Activated CD4-positive, CD25-positive, alpha-beta regulatory T cell treated with anti-CD3 and anti-CD28 coated beads, Interleukin-2, amount 50 U/mL, for 16 hours (primary cell): ENCODE measurements around the gene PEMT.

Source experiments
- DNase-seq: peaks from one replicate; pipeline ENCODE4 v3.0.0-alpha.2; 2020; ENCODE audit warnings: low read depth, low spot score

PEMT gene

DNA sequence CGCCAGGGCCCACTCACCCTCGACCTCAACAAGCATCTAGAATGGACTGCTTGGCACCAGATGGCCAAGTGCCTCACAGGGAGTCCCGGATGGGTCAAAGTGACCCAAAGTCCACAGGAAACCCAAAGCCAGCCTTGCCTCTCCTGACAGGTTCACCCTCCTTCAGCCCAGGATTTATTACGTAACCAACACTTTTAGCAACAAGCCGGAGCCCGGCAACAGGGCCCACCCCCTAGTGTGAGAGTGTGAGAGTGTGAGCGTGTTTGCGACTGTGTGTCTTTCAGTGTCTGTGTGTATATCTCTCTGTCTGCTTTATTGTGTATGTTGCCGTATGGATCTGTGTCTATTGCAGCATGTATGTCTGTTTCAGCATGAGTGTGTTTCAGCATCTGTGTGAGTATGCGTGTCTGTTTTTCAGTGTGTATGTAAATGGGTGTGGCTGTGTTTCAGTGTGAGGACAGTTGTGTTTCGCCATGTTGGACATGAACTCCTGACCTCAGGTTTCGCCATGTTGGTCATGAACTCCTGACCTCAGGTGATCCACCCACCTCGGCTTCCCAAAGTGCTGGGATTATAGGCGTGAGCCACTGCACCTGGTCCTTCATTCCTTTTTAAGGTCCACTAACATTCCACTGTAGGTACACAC, 13.7 kb upstream of the PEMT start:
- DNase-seq, result no peak

- DNase-seq, result no peak
Observed at GRCh38 chr17:17603895-17604225, 12.4 kb upstream of the PEMT start.

- no peak for DNase-seq
Observed at GRCh38 chr17:17603178-17603894, 11.8 kb upstream of the PEMT start.

GRCh38 chr17:17599965-17600364, 8.5 kb upstream of the PEMT start:
- no peak for DNase-seq

DNA sequence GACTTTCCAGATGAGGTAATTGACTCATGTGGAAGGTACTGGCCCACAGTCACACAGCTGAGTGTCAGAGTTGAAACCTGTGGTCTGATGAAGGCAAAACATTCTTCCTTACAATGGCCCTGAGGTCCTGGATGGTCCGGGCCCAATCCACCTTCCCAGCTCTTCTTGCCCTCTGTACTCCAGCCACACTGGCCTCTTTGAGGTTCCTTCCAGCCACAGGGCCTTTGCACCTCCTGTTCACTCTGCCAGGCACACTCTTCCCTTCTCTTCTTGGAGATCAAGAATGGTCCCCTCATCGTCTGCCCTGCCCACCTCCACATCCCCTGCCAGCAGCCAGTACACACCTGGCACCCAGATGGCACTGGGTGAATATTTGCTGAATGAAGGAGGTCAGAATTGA, 6.5 kb upstream of the PEMT start:
- no peak for DNase-seq

GRCh38 chr17:17595755-17596154, 4.2 kb upstream of the PEMT start:
- DNase-seq, result no peak

GRCh38 chr17:17593222-17593620, 1.7 kb upstream of the PEMT start:
- DNase-seq, result no peak

- DNase-seq, result no peak
Observed at GRCh38 chr17:17590883-17591354, 589 bp downstream of the PEMT start.

- DNase-seq, result no peak
Observed at GRCh38 chr17:17590141-17590751, 1.3 kb downstream of the PEMT start.

GRCh38 chr17:17587614-17588337, 3.7 kb downstream of the PEMT start:
- DNase-seq, result no peak

DNA sequence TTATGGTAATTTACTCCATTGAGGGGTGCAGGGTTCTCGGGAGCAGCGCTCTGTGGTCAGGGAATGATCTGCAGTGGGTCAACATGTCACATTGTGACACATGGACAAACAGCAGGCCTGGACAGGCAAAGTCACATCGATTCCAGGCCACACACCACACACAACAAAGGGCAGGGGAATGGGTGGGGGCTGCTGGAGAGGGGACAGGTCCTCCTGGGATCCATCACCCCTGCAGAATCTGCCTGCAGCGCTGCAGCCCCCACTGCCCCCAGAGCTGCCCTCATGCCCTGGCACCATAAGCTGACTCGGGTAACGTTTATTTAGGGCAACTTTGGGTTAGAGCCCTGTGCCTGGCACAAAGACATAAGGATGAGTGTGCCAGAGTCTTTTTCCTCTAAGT, 9.1 kb downstream of the PEMT start:
- DNase-seq, result no peak

DNA sequence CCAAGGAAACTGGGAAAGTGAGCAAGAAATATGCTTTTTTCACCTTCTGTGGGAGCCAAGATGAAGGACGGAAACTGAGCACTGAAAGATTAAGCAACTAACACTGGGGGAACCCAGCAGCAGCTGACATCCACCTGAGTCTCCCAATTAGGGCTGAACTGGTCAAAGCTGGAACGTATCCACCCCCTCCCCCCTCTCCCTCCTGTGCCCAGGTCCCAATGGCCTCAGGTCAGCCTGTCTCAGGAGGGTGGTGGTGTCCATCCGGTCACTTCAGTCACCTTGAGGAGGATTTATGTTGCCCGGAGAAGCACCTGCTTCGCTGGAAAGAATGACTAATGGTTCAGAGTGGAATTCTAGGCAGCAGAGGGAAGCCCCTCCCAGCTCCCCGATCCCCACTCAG, 10.0 kb downstream of the PEMT start:
- no peak for DNase-seq

DNA sequence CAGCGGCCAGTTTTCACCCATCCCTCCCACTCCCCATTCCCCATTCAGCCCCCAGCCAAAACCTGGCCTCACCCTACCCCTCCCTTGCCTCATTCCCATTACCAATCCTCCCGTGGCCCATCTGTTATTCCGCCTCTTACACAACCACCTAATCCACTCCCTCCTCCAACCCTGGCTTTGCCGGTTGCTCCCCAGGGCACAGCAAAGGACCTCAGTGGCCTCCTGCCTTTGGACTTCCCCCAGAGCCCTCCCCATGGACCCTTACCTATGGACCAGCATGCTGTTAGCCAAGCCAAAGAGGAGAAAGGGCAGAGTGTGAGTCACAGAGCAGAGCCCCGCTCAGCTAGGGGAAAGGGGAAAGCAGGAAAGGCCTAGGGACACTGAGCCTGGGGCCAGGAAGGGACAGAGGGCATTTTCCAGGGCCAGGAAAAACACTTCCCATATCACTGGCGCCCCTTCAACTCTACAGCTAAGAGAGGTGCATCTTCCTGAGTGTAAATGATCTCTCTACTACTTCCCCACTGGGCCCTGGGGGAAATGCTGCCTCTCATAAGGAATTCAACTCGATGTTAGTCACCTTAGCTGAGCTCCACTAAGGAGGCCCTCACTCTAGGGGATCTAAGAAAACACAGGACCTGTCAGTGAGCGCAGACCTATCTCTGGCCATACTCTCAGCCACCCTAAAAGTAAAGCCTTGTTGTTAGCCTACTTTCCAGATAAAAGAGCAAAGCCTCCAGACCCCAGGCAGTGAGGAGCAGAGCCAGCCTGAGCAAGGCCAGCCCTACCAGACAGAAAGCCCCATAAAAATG, 10.6 kb downstream of the PEMT start:
- DNase-seq, result no peak

DNA sequence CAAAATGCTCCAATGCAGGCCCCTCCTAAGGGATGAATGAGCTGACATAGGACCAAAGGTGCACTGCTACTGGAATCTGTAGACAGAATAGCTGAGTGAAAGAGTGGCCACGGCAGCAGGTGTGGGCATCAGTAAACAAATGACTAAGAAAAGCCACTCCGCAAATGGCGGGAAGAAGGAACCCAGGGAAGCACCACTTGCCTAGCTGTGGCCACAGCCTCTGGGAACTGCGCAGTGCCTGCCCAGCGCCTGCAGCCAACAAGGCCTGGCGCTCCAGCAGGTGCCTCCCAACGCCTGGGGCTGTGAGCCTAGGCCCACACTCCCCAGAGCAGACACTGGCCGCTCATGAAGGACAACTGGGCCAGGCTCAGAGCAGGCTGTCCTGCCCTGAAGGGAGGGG, 11.8 kb downstream of the PEMT start:
- DNase-seq, result no peak

DNA sequence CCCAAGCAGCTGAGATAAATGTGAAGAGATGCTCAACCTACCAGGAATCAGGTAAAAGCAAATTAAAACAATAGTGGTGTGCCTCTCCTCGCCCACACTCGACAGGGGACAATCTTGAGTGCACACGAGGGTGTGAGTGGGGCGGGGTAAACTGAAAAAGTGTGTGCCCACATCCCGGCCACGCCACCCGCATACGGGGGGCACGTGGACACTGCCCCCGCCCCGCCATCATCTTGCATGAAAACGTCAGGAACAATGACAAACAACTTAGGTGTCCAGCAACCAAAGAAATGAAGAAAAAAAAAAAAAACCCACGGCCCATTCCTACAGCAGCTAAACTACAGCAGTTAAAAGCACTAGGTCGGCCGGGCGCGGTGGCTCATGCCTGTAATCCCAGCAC, 14.1 kb downstream of the PEMT start:
- DNase-seq, result no peak

DNA sequence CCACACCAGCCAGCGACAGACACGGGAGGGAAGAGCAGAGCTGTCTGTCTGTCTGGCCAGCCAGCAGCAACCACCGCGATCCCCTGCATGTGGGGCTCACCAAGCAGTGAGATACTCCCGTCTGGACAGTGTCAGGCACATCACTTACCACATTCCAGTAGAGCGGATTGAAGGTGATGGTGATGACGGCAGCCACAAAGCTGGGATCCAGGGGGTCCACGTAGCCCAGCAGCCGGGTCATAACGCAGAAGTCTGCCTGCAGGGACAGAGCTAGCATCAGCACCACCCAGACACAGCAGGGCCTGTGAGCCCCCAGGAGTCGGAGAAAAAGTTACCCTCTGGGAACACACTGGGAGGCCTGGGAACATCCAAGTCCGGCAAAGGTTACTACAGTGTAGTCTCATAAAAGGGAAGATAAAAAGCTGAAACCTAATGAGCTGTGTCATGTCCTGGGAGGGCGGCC, 14.7 kb downstream of the PEMT start:
- no peak for DNase-seq

DNA sequence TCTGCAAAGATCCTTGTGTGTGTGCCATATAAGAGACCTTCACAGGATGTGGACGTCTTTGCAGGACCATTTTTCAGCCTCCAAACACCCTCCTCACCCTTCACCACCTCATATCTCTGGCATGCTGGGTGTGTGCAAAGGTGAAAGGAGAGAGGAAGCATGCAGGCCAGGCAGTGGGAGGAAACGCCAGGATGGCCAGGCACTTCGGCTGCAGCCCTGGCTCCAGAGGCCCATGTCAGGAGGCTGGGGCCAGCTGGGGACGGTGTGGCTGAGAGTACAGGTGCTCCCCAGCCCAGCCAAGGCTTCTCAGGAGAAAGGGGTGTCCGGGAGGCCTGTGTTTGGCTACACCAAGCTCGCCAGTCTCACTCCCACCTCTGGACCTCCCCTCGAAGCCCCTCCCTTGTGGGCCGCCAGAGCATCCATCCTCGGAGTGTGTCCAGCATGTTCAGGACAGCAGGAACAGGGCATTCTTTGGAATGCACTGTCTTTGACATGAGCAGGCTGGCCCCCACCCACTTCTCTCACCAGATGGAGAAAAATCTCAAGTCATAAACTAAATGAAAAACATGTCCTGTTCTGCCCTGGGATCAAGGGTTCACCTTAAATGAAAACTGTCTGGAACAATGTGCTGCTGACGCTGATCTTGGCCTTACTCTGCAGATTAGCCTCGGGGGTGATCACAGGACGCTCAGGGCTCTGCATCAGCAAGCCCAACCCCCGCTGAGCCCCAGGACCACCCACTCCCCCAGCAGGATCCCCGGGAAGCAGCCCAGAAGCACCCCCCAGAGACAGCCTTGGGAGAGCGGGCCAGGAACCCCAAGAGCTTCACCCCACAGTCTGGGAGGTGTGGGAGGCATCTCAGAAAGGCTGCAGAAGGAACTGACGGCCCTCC, 15.9 kb downstream of the PEMT start:
- no peak for DNase-seq

- no peak for DNase-seq
Observed at GRCh38 chr17:17573912-17574311, 17.6 kb downstream of the PEMT start.

DNA sequence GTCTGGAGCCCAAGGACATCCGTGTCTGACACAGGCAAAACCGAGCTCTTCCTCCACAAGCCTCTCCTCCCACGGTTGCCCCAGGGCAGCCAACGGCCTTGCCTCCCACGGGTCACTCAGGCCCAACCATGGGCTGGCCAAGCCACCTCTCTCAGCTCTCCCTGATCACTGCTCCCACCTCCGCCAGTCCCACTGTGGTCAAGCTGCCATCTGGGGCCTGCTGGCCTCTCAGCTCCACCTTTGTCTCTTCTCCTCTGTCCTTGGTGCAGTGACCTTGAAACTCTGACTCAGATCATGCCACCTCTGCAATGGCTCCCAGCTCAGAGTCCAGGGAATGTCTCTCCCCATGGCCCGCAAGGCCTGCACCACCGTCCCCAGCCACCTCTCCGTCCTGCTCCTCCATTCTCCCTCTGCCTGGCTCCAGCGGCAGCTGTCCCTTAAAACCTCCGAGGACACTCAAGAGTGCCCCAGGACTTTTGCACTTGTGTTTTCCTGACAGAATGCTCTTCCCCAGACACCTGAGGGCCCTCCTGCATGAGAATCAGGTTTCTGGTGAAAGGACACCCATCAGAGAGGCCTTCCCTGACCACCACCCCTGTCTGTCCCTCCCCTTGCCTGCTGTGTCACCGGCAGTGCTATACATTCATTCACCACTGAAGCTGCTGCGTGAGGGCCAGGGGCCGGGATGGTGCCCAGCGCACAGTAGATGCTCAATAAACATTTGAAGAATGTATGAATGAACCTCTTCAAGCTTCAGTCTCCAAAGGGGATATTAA, 19.3 kb downstream of the PEMT start:
- DNase-seq, result no peak
